Fibroblast of pulmonary artery (primary cell): Measurements from ENCODE around the gene GJC3.
"Not testable (repeated sequence)": the region's sequence is repeated elsewhere in the genome, so short reads cannot be mapped to it uniquely, and the experiment has no call there.

Experiments used
- DNase-seq: peaks from one replicate; pipeline ENCODE4 v3.0.0-alpha.2; 2010; ENCODE audit warnings: low read depth
- H3K4me3 ChIP-seq: replicated peaks from 2 replicates; pipeline ENCODE4 v1.5.1; 2011; ENCODE audit warnings: low read depth, mild to moderate bottlenecking, control low read depth, low read length, moderate library complexity
- CTCF ChIP-seq: IDR thresholded peaks from 2 replicates; pipeline ENCODE4 v1.5.1; 2011; ENCODE audit warnings: mild to moderate bottlenecking, control low read depth, low read length, inconsistent platforms; ENCODE audit errors: missing control alignments

The GJC3 gene

DNA sequence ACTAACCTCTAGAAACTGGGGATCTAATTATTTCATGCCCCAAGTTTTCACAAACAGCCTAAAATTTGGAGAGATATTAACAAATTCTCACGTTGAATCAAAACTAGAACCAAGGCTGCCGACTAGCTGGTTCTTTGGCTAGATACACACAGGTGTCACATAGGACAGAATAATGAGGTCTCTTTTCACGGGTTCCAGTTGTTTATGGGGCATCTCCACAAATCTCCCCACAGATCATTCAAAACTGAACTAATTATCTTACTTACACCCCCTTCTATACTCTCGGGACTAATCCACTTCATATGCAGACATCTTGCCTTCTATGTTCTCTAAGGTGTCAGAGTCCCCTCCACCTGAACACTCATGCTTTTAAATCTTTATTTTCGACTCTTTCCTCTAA lies 36.1 kb downstream of the GJC3 start:
- DNase-seq, result no peak
- TF ChIP-seq CTCF, result no peak
- H3K4me3 ChIP-seq, result no peak overlapping the region

DNA sequence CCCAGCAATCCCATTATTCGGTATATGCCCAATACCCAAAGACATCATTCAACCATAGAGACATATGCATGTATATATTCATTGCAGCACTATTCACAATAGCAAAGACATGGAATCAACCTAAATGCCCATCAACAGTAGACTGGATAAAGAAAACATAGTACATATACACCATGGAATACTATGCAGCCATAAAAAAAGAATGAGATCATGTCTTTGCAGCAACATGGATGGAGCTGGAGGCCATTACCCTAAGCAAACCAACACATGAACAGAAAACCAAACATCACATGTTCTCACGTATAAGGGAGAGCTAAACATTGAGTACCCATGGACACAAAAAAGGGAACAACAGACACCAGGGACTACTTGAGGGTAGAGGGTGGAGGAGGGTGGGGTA lies 39.1 kb downstream of the GJC3 start:
- not testable (repeated sequence) for DNase-seq, H3K4me3 ChIP-seq

DNA sequence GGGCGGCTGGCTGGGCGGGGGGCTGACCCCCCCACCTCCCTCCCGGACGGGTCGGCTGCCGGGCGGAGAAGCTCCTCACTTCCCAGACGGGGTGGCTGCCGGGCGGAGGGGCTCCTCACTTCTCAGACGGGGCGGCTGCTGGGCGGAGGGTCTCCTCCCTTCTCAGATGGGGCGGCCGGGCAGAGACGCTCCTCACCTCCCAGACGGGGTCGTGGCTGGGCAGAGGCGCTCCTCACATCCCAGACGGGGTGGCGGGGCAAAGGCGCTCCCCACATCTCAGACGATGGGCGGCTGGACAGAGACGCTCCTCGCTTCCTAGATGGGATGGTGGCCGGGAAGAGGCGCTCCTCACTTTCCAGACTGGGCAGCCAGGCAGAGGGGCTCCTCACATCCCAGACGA lies 41.1 kb downstream of the GJC3 start:
- not testable (repeated sequence) for H3K4me3 ChIP-seq, DNase-seq

GRCh38 chr7:99881370-99881769 lies 48.0 kb downstream of the GJC3 start:
- no peak for TF ChIP-seq CTCF
- no peak for DNase-seq
- H3K4me3 ChIP-seq, result no peak overlapping the region

GRCh38 chr7:99876933-99877332 lies 52.5 kb downstream of the GJC3 start, which contains the start of gene OR2AE1:
OR2AE1 (minus strand) TSS chr7:99877033; CDS start chr7:99877033, 0 bp downstream.
- no peak for TF ChIP-seq CTCF
- H3K4me3 ChIP-seq, result no peak within 1 kb of the TSS
- DNase-seq, result no peak

DNA sequence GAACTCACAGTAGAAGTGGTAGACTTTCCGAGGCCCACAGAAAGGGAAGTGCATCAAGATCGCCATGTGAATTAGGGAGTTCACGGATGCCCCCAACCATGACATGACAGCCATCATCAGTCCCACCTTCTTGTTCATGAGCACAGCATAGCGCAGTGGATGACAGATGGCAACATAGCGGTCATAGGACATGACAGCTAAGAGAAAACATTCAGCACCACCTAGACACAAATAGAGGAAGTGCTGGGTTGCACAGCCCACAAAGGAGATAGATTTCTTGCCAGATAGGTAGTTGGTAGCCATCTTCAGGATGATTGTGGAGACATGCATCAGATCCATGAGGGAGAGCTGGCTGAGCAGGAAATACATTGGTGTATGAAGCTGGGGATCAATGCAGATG lies 52.9 kb downstream of the GJC3 start:
- no peak for DNase-seq
- TF ChIP-seq CTCF, result no peak
- H3K4me3 ChIP-seq, result no peak overlapping the region
